NCI-H1694 (cell line): Measurements from ENCODE around the gene C14orf119.
"Not testable (repeated sequence)": the region's sequence is repeated elsewhere in the genome, so short reads cannot be mapped to it uniquely, and the experiment has no call there.

ENCODE experiments used
- DNase-seq: peaks from one replicate; lab custom pipeline; 2025; lab: John Stamatoyannopoulos, UW

Gene C14orf119

GRCh38 chr14:23089498-23090253 is 5.6 kb upstream of the C14orf119 start:
- no peak for DNase-seq

GRCh38 chr14:23090254-23090636 is 5.1 kb upstream of the C14orf119 start:
- DNase-seq, result no peak

GRCh38 chr14:23091294-23092225 is 3.7 kb upstream of the C14orf119 start:
- DNase-seq, result no peak

- DNase-seq, result no peak
Measured at GRCh38 chr14:23093104-23093503, 2.2 kb upstream of the C14orf119 start.

GRCh38 chr14:23093526-23093925 is 1.8 kb upstream of the C14orf119 start:
- DNase-seq, result no peak

GRCh38 chr14:23093991-23094665 is 1.2 kb upstream of the C14orf119 start:
- DNase-seq, result no peak

- DNase-seq, result no peak
Measured at GRCh38 chr14:23094666-23095195, 574 bp upstream of the C14orf119 start, which contains the start of gene ACIN1. ACIN1 (minus strand) TSS chr14:23095136; CDS start chr14:23095112, 24 bp downstream.

GRCh38 chr14:23097786-23098185 is 2.5 kb downstream of the C14orf119 start:
- DNase-seq, result no peak

- DNase-seq, result no peak
Measured at GRCh38 chr14:23099212-23099861, 4.0 kb downstream of the C14orf119 start.

- no peak for DNase-seq
Measured at GRCh38 chr14:23101213-23101970, 6.1 kb downstream of the C14orf119 start.

- DNase-seq, result no peak
Measured at GRCh38 chr14:23101986-23102625, 6.8 kb downstream of the C14orf119 start.

GRCh38 chr14:23102801-23103200 is 7.5 kb downstream of the C14orf119 start:
- DNase-seq, result no peak

- DNase-seq, result no peak
Measured at GRCh38 chr14:23103581-23103980, 8.3 kb downstream of the C14orf119 start.

- no peak for DNase-seq
Measured at GRCh38 chr14:23104070-23104590, 8.8 kb downstream of the C14orf119 start.

- no peak for DNase-seq
Measured at GRCh38 chr14:23104591-23105347, 9.5 kb downstream of the C14orf119 start, which contains the start of gene CIROP. CIROP (minus strand) TSS chr14:23104989; CDS start chr14:23104920, 69 bp downstream.

GRCh38 chr14:23105348-23105824 is 10.1 kb downstream of the C14orf119 start:
- no peak for DNase-seq

GRCh38 chr14:23106747-23107045 is 11.4 kb downstream of the C14orf119 start:
- DNase-seq, result no peak

- DNase-seq, result not testable (repeated sequence)
Measured at GRCh38 chr14:23107620-23108019, 12.3 kb downstream of the C14orf119 start.

- not testable (repeated sequence) for DNase-seq
Measured at GRCh38 chr14:23108169-23108568, 12.9 kb downstream of the C14orf119 start.
